T47D (cell line): ENCODE measurements around the gene TUBB3.
"Not testable (repeated sequence)": the region's sequence is repeated elsewhere in the genome, so short reads cannot be mapped to it uniquely, and the experiment has no call there.

Experiments used
- DNase-seq, 2 experiments: peaks; one replicate each; pipeline versions ENCODE4 v3.0.0 to v3.0.0-alpha.2; 2011 to 2012; ENCODE audit warnings: low read depth in 1 of 2, low spot score in 1 of 2
- JUND ChIP-seq: IDR thresholded peaks from 2 replicates; pipeline ENCODE4 v1.6.1; 2012; ENCODE audit warnings: low read depth
- in situ Hi-C: cut with HindIII; loops from 2 replicates; pipeline ENCODE4 v1.10.0; 2016; ENCODE audit warnings: low sequenced_read_pairs, low pct_unique_long_range_greater_than_20kb

Gene TUBB3

DNA sequence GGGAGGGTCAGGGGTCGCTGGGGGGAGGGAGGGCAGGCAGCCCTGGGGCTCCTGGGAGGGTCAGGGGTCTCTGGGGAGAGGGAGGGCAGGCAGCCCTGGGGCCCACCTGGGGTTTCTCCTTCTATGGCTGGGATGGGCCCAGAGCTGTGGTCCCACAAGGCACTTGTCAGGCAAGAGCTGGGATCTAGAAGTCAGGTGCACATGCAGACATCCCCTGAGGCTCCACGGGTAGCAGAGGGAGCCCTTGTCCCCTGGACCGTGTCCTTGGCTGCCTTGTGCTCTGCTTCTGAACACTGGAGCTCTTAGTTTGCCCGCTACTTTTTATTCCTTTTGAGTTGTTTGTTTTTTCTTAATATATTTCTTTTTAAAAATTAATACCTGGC, 1.8 kb downstream of the TUBB3 start:
- in situ Hi-C loops: no loop called here
- no peak for DNase-seq
- TF ChIP-seq JUND: no peak

DNA sequence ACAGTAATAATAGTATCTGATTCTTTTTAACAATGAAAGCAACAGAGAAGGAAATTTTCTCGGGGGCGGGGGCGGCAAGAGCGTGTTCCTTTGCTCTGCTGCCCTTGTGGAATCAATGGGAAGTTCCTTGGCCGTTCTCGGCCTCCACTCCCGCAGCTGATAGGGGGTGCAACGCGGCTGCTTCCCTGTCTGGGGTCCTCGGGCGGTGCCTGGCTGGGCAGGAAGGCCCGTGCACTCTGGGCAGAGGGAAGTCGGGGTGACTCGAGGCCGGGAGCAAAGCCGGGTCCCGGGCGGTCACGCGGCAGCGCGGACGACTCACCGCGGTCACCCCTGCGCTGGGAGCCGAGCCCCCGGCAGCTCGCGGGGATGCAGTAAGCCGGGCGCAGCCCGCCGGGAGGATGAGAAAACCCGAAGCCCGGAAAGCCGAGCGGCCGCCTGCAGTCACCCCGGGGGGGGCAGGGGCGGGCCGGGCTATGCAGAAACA, 2.5 kb downstream of the TUBB3 start:
- in situ Hi-C loops: no loop called here
- TF ChIP-seq JUND: no peak
- no peak for DNase-seq

DNA sequence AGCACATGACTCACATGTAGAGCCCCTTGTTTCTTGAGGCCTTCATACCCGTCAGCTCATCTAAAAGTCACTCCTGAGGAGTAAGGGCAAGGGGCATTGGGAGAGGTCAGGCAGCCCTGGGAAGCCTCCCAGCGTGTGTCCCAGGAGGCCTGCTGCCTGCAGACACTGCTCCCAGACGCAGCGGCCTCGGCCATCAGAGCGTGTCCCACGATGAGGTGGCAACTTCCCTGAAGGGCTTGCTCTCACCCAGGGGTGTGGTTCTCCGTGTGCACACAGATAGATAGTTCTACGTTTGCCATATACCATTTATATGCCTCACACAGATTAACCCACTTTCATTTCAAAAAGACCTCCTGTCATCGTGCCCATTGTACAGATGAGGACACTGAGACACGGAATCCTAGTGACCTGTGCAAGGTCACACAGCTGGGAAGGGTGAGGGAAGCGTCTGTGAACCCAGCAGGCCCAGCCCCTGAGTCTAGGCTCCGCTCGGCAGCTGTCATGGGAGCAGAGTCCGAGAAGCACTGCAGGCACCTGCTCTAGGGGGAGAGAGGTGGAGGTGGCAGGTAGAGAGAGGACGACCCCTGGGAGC, 8.3 kb downstream of the TUBB3 start:
- DNase-seq: no peak
- in situ Hi-C loops: no loop called here
- no peak for TF ChIP-seq JUND

DNA sequence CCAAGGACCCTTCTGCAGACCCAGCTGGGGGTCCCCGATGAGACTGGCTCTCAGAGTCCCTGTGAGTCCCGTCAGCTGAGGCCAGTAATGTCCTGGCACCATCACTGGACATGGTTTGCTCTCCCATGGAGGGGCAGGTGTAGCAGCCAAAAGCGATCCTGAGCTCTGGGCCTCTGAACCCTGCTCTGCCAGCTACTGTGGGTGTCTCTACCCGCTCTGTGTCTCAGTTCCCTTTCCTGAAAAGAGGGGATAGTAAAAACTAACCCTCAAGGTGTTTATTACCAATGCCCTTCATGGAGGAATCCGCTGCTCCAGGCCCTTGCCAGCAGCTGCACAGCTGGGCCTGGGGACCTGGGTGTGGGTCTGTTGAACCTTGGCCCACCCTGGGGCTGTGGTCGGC, 8.8 kb downstream of the TUBB3 start:
- TF ChIP-seq JUND: no peak
- in situ Hi-C loops: no loop called here
- no peak for DNase-seq

DNA sequence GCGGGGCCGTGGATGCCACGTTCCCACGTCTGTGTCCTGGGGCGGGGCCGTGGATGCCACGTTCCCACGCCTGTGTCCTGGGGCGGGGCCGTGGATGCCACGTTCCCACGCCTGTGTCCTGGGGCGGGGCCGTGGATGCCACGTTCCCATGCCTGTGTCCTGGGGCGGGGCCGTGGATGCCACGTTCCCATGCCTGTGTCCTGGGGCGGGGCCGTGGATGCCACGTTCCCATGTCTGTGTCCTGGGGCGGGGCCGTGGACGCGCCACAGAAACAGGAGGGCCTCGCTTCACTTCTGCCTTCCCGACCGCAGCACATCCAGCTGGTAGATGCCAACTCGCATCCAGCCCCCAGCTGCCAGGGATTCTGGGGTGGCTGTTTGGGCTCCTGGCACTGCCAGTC, 10.9 kb downstream of the TUBB3 start:
- in situ Hi-C loops, DNase-seq: not testable (repeated sequence)

DNA sequence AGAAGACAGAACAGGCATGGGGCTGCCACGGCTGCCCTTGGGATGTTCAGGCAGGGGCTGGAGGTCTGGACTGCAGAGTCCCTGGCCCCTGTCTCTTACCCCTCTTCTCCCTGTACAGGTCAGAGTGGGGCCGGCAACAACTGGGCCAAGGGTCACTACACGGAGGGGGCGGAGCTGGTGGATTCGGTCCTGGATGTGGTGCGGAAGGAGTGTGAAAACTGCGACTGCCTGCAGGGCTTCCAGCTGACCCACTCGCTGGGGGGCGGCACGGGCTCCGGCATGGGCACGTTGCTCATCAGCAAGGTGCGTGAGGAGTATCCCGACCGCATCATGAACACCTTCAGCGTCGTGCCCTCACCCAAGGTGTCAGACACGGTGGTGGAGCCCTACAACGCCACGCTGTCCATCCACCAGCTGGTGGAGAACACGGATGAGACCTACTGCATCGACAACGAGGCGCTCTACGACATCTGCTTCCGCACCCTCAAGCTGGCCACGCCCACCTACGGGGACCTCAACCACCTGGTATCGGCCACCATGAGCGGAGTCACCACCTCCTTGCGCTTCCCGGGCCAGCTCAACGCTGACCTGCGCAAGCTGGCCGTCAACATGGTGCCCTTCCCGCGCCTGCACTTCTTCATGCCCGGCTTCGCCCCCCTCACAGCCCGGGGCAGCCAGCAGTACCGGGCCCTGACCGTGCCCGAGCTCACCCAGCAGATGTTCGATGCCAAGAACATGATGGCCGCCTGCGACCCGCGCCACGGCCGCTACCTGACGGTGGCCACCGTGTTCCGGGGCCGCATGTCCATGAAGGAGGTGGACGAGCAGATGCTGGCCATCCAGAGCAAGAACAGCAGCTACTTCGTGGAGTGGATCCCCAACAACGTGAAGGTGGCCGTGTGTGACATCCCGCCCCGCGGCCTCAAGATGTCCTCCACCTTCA, 11.7 kb downstream of the TUBB3 start:
- no peak for TF ChIP-seq JUND
- no peak for DNase-seq
- in situ Hi-C loops: no loop called here

DNA sequence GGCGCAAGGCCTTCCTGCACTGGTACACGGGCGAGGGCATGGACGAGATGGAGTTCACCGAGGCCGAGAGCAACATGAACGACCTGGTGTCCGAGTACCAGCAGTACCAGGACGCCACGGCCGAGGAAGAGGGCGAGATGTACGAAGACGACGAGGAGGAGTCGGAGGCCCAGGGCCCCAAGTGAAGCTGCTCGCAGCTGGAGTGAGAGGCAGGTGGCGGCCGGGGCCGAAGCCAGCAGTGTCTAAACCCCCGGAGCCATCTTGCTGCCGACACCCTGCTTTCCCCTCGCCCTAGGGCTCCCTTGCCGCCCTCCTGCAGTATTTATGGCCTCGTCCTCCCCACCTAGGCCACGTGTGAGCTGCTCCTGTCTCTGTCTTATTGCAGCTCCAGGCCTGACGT, 12.5 kb downstream of the TUBB3 start:
- DNase-seq, in situ Hi-C loops: not testable (repeated sequence)

DNA sequence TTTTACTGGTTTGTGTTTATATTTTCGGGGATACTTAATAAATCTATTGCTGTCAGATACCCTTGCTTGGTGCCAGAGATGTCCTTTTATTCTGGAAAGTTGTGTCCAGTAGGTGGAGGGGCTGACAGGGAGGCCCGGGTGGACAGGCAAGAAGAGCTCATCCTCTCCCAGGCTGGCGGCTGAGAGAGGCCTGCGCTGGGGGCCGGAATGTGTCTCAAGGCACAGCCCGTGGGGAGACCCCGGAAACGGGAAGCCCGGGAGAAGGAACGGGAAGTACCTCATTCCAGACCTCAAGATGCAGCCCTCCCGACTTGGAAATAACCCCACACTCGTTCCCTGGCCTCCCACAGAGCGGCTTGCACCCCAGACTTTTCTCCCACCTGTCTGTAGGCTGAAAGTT, 12.9 kb downstream of the TUBB3 start:
- in situ Hi-C loops: no loop called here

DNA sequence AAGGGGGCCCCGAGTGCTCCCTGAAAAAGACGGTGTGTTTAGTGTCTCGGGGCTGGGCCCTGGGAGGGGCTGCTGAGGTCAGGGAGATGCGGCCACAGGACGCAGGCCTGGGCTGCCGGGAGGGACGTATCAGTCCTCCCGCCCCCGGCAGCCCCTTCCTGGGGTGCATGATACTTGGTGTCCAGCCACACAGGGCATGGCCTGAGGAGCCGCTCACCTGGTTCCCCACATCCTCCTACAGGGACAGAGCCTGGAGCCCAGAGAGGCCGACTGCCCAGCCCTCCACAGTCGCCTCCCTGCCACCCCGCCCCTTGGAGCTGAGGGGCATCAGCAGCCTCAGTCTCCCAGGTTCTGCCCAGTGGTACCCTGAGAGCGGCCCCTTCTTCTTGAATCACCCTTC, 13.4 kb downstream of the TUBB3 start:
- no peak for DNase-seq
- no peak for TF ChIP-seq JUND
- in situ Hi-C loops: no loop called here

More for the DNA sequence above, 12.9 kb downstream of the TUBB3 start:
- DNase-seq: no peak
- TF ChIP-seq JUND: no peak

DNA sequence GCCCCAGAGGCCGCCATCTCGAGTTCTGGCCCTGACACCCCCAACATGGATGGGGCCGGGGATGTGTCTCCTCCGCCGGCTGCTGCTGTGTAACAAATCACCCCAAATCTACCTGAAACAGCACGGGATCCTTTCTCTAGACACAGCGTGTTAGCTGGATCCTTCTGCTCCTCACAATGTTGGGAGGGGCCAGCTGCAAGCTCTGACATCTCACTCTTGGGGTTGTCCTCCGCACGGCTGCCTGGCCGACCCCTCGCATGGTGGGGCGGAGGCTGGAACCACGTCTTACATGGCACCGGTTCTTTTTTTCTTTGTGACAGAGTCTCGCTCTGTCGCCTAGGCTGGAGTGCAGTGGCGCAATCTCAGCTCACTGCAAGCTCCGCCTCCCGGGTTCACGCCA, 13.8 kb downstream of the TUBB3 start:
- DNase-seq: no peak
- TF ChIP-seq JUND: no peak
- in situ Hi-C loops: no loop called here

DNA sequence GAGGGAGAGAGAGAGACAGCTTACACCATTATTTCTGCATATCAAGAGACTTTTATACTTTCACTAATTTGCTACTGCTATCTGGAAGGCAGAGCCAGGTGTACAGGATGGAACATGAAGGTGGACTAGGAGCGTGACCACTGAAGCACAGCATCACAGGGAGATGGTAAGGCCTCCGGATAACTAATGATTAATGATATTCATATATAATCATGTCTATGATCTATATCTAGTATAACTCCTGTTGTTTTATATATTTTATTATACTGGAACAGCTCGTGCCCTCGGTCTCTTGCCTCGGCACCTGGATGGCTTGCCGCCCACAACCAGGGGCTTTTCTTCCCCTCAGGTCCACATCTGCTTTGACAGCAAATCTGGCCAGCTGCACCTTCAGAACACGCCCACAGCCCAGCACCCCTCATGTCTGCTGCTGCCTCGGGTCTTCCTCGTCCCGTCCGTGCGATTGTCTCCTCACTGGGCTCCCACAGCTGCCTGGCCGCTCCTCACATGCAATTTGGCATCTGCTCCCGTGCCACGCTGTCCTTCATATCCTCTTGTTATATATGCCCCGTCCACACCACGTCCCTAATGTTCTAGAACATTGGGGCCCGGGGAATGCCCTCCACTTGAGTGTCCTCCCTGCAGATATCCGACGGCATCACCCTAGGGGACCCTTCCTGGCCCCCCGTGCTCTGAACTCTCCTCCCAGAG, 15.2 kb downstream of the TUBB3 start:
- in situ Hi-C loops: no loop called here
- no peak for TF ChIP-seq JUND
- no peak for DNase-seq

DNA sequence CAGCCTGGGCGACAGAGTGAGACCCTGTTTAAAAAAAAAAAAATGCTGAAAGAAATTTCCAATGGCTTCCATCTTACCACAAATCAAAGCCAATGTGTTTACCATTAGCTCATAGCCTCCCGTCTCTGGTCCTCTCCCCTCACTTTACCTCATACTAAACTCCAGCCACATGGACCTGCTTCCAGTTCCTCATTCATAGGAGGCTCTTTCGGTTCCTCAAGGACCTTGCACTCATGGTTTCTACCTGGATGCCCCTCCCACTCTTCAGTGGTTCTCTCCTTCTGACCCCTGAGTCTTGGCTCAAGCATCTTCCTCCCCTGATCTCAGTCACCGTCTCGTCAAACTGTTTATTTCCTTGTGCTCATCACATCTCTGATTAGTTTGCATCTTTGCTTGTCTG, 21.6 kb downstream of the TUBB3 start:
- TF ChIP-seq JUND: no peak
- in situ Hi-C loops: no loop called here
- no peak for DNase-seq

DNA sequence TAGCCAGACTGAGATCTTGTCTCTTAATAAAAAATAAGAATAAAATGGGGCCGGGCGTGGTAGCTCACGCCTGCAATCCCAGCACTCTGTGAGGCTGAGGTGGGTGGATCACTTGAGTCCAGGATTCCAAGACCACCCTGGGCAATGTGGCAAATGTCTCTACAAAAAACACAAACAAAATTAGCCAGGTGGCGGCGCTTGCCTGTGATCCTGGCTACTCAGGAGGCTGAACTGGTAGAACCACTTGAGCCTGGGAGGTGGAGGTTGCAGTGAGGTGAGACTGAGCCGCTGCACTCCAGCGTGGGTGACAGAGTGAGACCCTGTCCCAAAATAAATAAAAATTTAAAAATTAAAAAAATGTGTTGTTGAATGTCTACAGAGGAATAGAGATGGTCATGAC, 22.5 kb downstream of the TUBB3 start:
- DNase-seq: peak in 1 of 2 experiments; percentile 89
- in situ Hi-C loops: no loop called here
- TF ChIP-seq JUND: no peak
